OCI-LY1 (cell line): ENCODE data around the gene LCN2.

Experiments
- CTCF ChIP-seq: fragments of 200-600 bp; sonication (generic), shearing (Covaris generic); IDR thresholded peaks from 2 replicates; pipeline ENCODE4 v1.5.1; 2017; ENCODE audit warnings: mild to moderate bottlenecking, antibody characterized with exemption, low read length, moderate library complexity, mixed read lengths
- EZH2 ChIP-seq: fragments of 200-600 bp; sonication (generic), shearing (Covaris generic); IDR thresholded peaks from 2 replicates; pipeline ENCODE4 v1.8.0; 2017; ENCODE audit warnings: borderline replicate concordance, mixed run types, mild to moderate bottlenecking, antibody characterized with exemption, low read length, moderate library complexity, mixed read lengths

GRCh38 chr9:128145951-128146351, 3.3 kb upstream of the LCN2 start:
- TF ChIP-seq CTCF (no peak), EZH2 (no peak)
